GM18526 (cell line): ENCODE data around the gene PARVA.

ENCODE experiments used
- POLR2A ChIP-seq: IDR thresholded peaks from 3 replicates; pipeline ENCODE4 v1.6.1; 2011; ENCODE audit not compliant: insufficient read length; ENCODE audit errors: extremely low read depth

Gene PARVA

GRCh38 chr11:12363373-12363772 is 14.0 kb upstream of the PARVA start:
- no peak for TF ChIP-seq POLR2A

GRCh38 chr11:12372111-12372510 is 5.3 kb upstream of the PARVA start:
- TF ChIP-seq POLR2A: no peak

GRCh38 chr11:12375720-12376119 is 1.7 kb upstream of the PARVA start:
- TF ChIP-seq POLR2A: no peak

- no peak for TF ChIP-seq POLR2A
Measured at GRCh38 chr11:12376259-12377081, 901 bp upstream of the PARVA start.

- no peak for TF ChIP-seq POLR2A
Measured at GRCh38 chr11:12377824-12378593, 638 bp downstream of the PARVA start.

- TF ChIP-seq POLR2A: no peak
Measured at GRCh38 chr11:12380565-12381325, 3.4 kb downstream of the PARVA start.

- TF ChIP-seq POLR2A: no peak
Measured at GRCh38 chr11:12381875-12382274, 4.5 kb downstream of the PARVA start.

- TF ChIP-seq POLR2A: no peak
Measured at GRCh38 chr11:12382451-12382850, 5.1 kb downstream of the PARVA start.

GRCh38 chr11:12386309-12386708 is 8.9 kb downstream of the PARVA start:
- no peak for TF ChIP-seq POLR2A

- no peak for TF ChIP-seq POLR2A
Measured at GRCh38 chr11:12386745-12387144, 9.4 kb downstream of the PARVA start.

- TF ChIP-seq POLR2A: no peak
Measured at GRCh38 chr11:12388173-12388572, 10.8 kb downstream of the PARVA start.

- TF ChIP-seq POLR2A: no peak
Measured at GRCh38 chr11:12388939-12389670, 11.7 kb downstream of the PARVA start.

- no peak for TF ChIP-seq POLR2A
Measured at GRCh38 chr11:12389676-12390657, 12.6 kb downstream of the PARVA start.

GRCh38 chr11:12390687-12391110 is 13.3 kb downstream of the PARVA start:
- TF ChIP-seq POLR2A: no peak
